Measurements from ENCODE around the gene SH3TC1.

Gene SH3TC1

DNA sequence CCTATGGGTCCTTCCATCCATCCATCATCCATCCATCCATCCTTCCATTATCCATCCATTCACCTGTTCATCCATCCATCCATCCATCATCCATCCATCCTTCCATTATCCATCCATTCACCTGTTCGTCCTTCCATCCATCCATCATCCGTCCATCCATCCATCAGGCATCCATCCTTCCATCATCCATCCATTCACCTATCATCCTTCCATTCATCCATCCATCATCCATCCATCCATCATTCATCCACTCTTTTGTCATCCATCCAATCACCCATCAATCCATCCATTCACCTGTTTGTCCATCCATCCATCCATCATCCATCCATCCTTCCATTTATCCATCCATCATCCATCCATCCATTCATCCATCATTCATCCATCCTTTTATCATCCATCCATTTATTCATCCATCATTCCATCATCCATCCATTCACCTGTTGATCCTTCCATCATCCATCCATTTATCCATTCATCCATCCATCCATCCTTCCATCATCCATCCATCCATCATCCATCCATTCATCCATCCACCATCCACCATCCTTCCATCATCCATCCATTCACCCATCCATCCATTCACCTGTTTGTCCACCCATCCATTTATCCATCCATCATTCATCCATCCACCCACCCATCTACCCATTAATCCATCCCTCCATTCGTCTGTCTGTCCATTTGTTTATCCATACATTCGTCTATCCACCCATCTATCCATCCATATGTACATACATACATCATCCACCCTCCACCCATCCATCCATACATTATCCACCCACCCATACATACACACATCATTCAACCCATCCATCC is 34.8 kb downstream of the SH3TC1 start:
- no peak for DNase-seq

DNA sequence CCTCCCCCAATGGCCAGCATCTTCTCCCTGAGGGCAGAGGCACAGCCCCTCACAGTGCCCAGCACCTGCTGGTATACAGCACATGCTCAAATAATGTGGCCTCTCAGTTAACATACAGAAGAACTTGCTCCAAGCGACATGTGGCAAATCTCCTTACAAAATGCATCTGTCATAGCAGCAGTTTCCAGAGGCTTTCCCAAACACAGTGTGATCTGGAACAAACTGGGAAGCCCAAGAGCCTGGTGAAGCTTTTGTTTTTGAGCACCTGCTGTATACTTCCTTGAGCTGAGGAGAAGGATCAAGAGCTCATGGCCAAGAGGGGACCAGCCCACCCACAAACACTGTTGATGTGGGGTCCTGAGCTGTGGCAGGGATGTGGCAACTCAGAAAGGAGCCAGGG is 35.6 kb downstream of the SH3TC1 start:
- DNase-seq = no peak

DNA sequence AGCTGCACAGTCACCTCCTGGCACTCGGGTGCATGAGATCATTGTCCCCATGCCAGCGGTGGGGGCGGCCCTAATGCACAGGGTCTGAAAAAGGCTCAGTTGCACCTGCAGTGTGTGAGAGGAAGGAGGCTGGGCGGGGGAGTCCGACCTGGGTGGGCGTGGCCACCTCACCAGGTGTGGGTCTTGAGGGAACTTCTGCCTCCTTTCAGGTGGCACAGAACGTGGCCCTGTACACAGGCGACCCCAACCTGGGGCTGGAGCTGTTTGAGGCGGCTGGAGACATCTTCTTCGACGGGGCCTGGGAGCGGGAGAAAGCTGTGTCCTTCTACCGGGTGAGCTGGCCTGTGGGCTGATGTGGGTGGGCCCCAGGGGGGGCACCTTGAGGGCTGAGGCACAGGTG is 36.1 kb downstream of the SH3TC1 start:
- DNase-seq = no peak

DNA sequence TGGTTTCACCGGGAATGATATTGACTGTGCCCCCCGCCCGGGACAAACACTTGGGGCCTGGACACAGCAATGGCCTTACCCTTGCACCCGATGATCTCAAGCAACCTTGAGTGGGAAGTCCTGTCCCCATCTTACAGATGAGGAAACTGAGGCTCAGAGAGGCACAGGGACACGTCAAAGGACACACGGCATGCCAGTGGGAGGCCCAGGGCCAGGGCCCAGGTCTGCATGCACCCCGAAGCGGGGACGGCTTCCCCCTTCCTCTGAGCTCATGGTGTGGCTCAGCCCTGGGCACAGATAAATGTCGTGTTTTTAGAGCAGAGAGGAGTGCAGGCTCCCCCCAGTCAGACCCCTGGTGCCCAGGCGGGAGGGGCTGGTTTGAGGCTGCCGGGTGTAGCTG is 36.6 kb downstream of the SH3TC1 start:
- DNase-seq = no peak

DNA sequence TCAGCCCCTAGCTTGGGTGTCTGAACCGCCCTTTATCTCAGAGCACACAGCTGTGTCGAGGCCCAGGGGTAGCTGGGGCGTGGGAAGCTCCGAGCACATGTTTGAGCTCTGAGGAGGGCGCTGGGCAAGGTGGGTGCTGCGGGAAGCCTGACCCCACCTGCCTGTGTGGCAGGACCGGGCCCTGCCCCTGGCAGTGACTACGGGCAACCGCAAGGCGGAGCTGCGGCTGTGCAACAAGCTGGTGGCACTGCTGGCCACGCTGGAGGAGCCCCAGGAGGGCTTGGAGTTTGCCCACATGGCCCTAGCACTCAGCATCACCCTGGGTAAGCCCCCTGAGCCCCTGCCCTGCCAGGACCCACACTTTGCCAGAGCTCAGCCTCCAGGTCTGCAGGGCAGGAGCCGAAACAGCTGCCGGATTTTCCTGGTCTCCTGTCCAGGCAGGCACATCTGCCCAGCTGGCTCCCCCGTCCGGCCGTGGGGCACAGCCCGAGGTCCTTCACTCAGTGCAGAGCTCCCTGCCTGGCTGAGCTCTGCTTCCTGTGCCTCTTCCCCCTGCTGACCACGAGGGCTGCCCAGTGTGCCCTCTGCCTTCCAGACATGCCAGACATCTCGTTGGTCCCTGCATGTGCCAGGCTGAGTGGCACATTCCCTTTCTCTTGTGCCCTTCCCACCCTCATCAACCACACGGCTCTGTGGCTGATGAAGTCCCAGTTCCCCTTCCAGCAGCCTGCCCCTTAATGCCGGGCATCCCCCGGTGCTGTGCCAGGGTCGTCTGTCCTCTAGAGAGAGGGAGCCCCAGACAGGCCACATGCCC is 37.2 kb downstream of the SH3TC1 start:
- no peak for DNase-seq

DNA sequence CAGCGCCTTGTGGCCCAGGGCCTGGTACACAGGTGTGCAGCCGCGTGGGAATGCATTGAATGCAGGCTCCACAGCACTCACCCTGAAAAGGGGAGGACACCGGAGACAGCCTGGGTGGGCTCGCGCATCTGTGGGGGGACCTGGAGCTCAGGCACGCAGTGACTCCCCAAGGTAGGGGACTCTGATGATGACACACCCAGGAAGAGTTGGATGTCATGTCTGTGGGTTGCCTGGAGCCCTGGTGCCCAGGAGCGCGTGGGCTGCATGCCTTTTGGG is 37.8 kb downstream of the SH3TC1 start:
- DNase-seq = no peak

DNA sequence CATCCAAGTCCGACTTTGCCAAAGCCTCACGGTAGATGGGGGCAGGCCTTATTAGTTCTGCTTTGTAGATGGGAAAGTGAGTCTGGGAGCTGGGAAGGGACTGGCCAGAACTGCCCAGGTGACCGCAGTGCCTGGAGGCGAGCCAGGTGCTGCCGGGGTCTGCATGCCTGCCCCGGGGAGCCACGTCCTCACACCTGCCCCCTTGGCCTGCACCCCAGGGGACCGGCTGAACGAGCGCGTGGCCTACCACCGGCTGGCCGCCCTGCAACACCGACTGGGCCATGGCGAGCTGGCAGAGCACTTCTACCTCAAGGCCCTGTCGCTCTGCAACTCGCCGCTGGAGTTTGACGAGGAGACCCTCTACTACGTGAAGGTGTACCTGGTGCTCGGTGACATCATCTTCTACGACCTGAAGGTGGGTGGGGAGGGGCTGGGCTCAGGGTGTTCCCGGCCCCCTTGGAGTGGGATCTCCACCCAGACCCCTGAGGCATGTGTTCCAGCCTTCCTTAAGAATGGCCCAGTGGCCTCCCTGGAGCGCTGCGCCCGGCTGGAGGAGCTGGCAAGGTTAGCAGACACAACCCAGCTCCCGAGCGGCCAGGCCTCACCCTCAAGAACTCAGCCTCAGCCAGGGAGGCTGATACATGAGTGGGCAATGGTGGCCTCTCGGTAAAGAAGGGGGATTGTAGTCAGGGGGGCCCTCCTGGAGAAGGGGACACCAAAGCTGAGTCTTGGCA is 38.3 kb downstream of the SH3TC1 start:
- DNase-seq = no peak

DNA sequence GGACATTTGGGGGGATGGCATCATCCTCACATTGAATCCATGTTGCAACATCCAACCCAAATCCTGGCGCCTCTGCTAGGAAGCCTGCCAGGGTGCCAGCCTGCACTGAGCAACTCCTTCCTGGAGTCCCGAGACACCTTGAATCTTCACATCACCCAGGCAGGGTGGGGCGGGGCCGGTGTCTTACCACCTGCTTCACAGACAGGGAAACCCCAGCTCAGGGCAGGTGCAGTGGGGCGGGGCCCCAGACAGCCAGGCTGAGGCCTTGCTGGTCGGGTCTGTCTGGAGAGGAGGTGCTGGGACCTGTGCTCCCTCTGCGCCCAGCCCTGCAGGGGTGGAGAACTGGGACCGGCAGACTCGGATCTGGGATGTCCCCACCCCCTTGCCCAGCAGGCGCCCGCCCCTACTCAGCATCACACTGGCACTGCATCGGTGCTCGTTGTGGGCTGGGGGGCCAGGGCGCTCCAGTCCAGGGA is 39.0 kb downstream of the SH3TC1 start:
- no peak for DNase-seq

DNA sequence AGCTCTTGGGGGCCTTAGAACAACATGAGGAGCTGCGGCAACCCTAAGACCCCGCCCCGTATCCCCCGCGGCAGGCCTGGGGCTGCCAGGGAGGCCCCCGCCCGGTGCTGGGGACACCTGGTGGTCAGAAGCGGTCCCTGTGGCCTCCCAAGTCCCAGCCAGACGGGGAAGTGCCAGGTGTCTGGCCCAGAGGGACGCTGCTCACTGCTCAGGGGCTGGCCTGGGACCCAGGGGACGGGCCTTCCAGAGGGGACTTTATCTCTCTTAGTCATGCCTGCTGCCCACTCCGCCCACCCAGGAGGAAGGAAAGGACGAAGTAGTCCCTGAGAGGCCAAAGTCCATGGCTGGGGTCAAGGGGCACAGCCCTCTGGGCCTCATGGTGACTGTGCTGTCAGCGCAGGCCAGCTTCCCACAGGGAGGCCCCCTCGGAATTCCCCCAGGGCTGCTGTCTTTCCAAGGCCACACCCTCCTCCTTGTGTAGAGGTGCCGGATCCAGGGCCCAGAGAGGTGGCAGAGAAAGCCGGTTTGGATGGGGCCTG is 39.5 kb downstream of the SH3TC1 start:
- no peak for DNase-seq

DNA sequence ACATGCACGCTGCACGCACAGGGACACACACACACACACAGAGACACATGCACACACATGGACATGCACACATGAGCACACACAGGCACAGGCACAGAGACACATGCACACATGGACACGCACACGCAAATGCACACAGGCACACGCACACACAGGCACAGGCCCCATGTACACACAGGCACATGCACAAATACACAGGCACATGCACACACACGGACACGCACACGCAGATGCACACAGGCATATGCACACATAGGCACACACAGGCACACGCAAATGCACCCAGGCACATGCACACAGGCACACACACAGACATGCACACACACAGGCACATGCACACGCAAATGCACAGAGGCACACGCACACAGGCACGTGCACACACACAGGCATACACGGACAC is 40.1 kb downstream of the SH3TC1 start:
- DNase-seq = no peak

DNA sequence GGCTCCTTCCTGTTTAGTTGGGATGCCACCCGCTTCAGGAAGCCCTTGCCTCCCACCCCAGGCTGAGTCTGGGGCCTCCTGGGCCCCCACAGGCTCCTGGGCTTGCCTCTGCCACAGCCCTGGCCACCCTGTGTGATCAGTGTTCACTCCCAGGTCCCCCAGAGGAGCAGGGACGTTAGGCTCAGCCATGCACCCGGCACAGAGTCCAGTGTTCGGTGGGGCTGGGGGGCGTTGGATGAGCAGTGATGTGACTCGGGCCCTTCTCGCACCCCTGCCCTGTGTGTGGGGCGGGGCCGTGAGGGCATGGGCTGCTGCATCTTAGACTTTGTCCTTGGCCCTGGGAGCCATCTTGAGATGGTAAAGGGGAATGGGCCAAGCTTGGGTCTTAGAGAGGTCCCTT is 40.6 kb downstream of the SH3TC1 start:
- no peak for DNase-seq

DNA sequence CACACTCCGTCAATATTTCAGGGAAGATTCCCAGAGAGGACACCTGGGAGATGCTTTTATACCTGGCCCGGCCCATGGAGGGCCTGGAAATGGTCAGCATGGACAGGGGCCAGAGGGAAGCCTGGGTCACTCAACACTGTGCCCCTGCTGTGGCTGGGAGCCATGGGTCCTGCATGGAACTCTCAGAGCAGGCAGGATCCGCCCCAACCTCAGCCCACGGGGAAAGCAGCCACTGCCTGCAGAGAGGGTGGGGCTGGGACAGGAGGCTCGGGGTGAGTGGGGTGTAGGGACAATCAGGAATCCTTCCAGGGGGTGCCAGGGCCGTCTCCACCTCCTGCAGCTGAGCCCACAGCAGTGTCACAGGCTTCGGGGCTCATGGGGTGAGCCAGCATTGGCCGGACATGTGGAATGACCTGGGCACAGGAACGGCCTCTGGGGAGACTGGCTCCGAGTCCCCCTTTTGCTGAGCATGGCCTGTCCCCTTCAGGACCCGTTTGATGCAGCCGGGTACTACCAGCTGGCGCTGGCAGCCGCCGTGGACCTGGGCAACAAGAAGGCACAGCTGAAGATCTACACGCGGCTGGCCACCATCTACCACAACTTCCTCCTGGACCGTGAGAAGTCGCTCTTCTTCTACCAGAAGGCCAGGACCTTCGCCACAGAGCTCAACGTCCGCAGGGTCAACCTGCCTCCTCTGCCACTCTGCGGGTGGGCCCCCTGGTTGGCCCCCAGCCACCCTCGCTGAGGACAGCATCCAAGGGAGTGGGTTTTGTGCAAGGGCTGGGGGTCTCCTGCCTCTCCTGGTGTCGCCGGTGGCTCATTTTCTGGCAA is 41.3 kb downstream of the SH3TC1 start:
- DNase-seq = no peak

DNA sequence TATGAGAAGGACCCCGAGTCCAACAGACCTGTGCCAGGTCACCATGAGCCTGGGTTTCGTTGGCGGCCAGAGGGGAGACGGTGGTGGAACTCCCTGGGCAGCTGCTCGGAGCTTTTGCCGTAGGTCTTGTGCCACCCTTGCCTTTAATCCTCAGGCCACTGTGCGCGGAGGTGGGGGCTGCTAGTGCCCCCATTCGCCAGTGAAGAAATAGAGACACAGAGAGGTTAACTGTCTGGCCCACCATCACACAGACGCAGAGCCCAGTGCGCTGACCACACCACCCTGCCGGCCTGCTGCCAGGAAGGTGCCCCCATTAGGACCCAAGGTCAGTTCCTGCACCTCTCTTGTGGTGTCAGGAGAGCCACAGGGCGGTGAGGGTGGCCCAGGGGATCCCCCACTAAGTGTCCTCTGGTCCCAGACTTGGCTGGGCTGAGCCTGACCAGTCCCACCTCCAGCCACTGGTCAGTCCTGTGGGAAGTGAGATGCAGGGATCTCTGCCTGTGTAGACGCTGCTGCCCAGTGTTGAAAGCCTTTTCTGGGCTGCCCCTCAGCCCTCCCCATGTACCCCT is 42.2 kb downstream of the SH3TC1 start:
- no peak for DNase-seq

DNA sequence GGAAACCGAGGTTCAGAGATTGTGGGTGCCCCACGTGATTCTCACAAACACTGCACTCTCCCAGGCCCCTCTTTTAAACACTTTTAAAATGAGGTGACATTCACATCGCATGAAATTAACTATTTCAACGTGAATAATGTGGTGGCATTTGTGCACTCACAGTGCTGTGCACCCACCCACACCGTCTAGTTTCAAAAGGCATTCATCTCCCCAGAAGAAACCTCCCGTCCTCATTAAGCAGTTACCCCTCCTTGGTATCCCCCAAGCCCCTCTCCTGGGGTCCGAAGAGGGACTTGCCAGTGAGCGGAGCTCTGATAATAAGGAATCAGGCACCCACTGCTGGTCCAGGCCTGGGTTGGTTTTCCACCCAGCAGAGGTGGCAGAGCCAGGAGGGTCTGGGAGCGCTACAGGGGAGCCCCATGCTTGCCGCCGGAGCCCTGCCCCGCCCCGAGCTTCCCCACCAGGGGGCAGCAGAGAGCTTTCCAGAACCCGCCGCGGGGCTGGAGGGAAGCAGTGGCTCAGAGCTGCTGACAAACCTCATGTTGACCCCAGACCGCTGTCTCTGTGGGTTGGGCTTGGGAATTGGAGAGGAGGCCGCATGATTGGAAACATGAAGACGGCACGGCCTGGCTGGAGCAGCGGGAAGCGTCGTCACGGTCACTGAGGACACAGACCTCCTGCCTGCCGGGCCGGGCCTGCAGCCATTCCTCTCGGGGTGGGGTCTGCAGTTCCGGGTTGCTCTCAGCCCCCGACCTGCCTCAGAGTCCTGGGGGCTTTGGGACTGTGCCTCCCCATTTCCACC is 43.0 kb downstream of the SH3TC1 start:
- no peak for DNase-seq

DNA sequence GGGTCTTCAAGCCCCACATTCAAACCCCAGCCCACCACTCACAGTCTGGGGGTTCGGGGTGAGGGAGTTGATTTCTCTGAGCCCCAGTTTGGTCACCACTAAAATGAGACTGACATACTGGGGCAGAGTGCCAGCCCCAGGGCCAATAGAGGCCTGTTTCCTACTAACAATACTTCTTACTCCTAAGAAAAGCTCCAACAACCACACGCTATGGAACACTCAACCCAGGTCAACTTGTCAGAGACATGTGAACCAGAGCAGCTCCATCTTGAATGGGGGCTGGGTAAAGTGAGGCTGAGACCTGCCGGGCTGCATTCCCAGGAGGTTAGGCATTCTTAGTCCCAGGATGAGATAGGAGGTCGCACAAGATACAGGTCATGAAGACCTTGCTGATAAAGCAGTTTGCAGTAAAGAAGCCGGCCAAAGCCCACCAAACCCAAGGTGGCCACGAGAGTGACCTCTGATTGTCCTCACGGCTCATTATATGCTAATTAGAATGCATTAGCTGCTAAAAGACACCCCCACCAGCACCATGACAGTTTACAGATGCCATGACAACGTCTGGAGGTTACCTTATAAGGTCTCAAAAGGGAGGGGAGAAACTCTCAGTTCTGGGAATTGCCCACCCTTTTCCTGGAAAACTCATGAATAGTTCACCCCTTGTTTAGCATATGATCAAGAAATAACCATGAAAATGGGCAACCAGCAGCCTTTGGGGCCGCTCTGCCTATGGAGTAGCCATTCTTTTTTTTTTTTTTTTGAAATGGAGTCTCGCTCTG is 43.9 kb downstream of the SH3TC1 start:
- DNase-seq = no peak

DNA sequence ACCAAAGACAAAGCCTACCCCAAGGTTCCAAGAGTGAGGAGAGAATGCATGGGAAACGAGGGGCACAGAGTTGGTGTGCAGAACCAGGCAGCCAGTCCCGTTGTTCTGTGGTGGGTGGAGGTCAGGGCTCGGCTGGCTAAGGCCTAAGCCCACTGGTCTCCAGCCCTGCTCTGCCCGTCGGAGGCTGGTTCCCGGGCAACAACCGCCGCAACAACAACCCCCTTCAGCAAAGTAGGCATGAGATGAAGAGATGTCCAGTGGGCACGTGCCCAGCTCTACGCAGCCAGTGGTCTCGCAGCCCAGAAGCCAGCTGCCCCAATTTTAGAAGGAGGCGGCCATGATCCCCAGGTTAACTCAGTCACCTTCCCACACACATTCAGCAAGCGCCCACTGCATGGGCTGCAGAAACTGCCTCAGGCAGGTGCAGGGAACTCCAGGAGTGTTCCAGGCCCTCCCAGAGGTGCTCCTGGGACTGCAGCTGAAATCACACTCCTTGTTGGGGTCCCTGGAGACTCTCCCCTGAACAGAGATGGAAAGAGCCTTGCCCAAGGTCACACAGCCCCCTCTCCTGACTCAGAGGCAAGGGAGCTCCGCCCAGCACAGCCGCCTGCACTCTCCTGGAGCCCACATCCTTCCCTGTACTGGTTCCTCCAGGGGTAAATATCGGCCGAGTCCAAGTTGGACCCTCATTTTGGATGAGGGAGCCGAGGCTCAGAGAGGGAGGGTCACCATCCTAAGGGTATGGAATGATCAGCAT is 45.1 kb downstream of the SH3TC1 start:
- no peak for DNase-seq

DNA sequence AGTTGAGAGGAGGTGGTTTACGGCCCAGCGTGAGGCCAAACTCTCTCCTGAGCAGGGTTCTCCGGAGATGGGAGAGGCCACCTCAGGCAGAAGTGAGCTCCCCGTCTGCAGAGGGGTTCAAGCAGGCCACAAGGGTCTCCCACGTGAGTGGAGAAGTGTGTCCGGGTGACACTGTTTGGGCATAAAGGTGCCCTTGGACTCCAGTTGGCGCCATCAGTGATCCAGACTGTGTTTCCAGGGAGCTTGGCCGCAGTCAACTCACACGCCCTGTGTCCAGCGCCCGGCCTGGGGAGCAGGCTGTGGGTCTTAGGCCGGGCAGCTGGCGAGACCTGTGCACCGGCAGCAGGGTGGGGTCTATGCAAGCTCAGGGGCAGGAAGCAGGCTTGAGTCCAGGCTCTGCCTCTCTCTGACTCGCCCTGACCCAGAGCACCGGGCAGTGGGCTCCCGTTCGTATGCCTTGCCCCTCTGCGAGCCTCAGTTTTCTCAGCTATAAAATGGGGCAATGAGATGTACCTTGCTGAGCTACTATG is 45.9 kb downstream of the SH3TC1 start:
- DNase-seq = no peak

DNA sequence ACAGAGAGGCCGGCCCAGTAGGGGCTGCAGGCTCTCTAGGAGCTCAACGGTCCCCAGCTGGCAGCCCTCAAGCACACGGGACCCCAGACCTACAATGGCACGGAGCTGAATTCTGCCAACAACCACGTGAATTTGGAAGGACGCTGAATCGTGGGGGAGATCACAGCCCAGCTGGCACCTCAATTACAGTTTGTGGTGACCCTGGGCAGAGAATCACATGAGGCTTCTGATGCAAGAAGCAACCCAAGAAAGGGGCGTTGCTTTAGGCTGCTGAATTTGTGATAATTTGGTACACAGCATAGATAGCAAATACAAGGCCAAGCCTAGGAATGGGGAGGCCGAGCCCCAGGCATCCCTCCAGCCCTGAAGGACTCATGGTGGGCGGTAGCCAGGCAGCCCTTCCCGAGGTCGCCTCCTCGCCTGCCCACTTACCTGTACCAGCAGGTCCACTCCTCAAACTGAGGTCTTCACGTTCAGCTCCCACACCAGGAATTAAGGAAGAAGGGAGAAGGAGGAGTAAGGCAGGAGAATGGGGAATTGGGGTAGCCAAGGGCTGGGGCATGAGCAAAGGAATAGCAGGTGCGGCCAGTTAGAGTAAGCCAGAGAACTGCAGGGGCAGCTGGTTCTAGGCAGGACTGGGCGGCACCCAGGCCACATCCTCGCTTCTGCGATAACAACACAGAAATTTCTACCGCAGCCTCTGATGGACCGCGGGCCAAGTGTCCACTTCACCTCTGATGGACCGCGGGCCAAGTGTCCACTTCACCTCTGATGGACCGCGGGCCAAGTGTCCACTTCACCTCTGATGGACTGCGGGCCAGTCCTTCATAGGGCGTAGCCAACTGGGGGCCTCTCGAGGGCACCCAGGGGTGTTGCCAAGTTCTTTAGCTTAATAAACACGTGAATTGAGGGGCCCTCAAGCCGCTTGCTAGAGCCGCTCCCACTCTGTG is 47.1 kb downstream of the SH3TC1 start:
- no peak for DNase-seq

Data from NCI-H1417 treated with DMSO at 0.1 percent for 48 hours (cell line).